ENCODE results near the gene COQ5. TPM values are rescaled to one million over a fixed set of nuclear protein-coding genes. Genes with fewer than 3 reads are reported as not detected.

The COQ5 gene
- polyA plus RNA-seq, 1 donor = 47.8 TPM

GRCh38 chr12:120455302-120455701 is 73.7 kb downstream of the COQ5 start:
- WGBS (ENCODE audit: insufficient coverage, low lambda C conversion rate) = no CpG with 5 or more reads among the region's 7 CpGs
- no peaks in the 10 kb centered on the region for H3K27me3 ChIP-seq (ENCODE audit: control insufficient read depth, insufficient read depth, low read length)
- no peak overlapping the region for H3K4me3 ChIP-seq (ENCODE audit: low read length)
- no peaks in the 10 kb centered on the region for H3K9me3 ChIP-seq (ENCODE audit: control insufficient read depth, low read depth, low read length)
- H3K36me3 ChIP-seq (ENCODE audit: control insufficient read depth, insufficient read depth, low read length) = peaks cover 57% of the 10 kb centered on the region
- no peak overlapping the region for H3K27ac ChIP-seq (ENCODE audit: low read length)
- DNase-seq = no peak
- peaks cover 8% of the 10 kb centered on the region for H3K4me1 ChIP-seq (ENCODE audit: control insufficient read depth, insufficient read depth, low read length)

GRCh38 chr12:120453977-120454376 is 75.0 kb downstream of the COQ5 start:
- Histone ChIP-seq H3K36me3 (ENCODE audit: control insufficient read depth, insufficient read depth, low read length) (peaks cover 54% of the 10 kb centered on the region), H3K4me1 (ENCODE audit: control insufficient read depth, insufficient read depth, low read length) (peaks cover 8% of the 10 kb centered on the region), H3K27ac (ENCODE audit: low read length) (no peak overlapping the region), H3K9me3 (ENCODE audit: control insufficient read depth, low read depth, low read length) (no peaks in the 10 kb centered on the region), H3K4me3 (ENCODE audit: low read length) (no peak overlapping the region), H3K27me3 (ENCODE audit: control insufficient read depth, insufficient read depth, low read length) (no peaks in the 10 kb centered on the region)
- DNase-seq = no peak
- no CpG with 5 or more reads among the region's 4 CpGs for WGBS (ENCODE audit: insufficient coverage, low lambda C conversion rate)

Other genes with a start within 250 kb of the COQ5 start
- not detected for gene RNU4-2, start 237.3 kb downstream of the COQ5 start, polyA plus RNA-seq
- not detected for gene RNU4-1, start 235.9 kb downstream of the COQ5 start, polyA plus RNA-seq
- 3.2 TPM for gene SIRT4, start 226.8 kb downstream of the COQ5 start, polyA plus RNA-seq
- gene PLA2G1B, start 201.4 kb downstream of the COQ5 start, polyA plus RNA-seq = 0.79 TPM
- gene MSI1, start 160.0 kb downstream of the COQ5 start, polyA plus RNA-seq = 8.2 TPM
- 402 TPM for gene COX6A1, start 91.0 kb downstream of the COQ5 start, polyA plus RNA-seq
- 32.7 TPM for gene TRIAP1, start 82.8 kb downstream of the COQ5 start, polyA plus RNA-seq
- 34.8 TPM for gene GATC, start 82.7 kb downstream of the COQ5 start, polyA plus RNA-seq
- 138 TPM for gene SRSF9, start 59.4 kb downstream of the COQ5 start, polyA plus RNA-seq
- gene DYNLL1, start 33.0 kb downstream of the COQ5 start, polyA plus RNA-seq = 377 TPM
- gene RNF10, start 5.2 kb upstream of the COQ5 start, polyA plus RNA-seq = 91.8 TPM
- gene POP5, start 52.2 kb upstream of the COQ5 start, polyA plus RNA-seq = 57.1 TPM
- 0.70 TPM for gene CABP1, start 111.5 kb upstream of the COQ5 start, polyA plus RNA-seq
- 173 TPM for gene MLEC, start 158.0 kb upstream of the COQ5 start, polyA plus RNA-seq
- 21.1 TPM for gene UNC119B, start 181.3 kb upstream of the COQ5 start, polyA plus RNA-seq
- 50.2 TPM for gene ACADS, start 196.7 kb upstream of the COQ5 start, polyA plus RNA-seq

Measured in large intestine (tissue), 3 donors.